ENCODE data around the gene RPL10A. TPM values are rescaled to one million over a fixed set of nuclear protein-coding genes. Genes with fewer than 3 reads are reported as not detected.

Gene RPL10A
- total RNA-seq, 1 experiment from 2014 or later: 1,082 TPM

DNA sequence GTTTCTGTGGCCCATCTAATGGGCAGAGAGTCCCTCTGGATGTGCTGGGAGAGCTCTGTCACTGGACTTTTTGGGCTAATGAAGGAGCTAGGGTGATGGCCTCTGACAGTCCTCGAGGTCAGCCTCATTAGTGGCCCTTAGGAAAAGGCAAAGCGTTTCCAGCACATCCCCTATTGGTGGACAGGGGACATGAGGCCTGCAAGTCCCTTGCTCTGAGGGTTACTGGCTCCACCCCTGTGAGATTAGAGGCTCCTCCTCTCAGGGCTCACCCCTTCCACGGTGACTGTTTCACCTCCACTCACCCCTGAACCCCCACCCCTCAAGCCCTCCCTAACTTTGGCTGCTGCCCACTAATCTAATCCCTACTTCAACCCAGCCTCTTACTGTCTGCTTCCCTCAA lies 28.9 kb upstream of the RPL10A start:
- POLR2A ChIA-PET: no interaction called here
- H3K27ac Mint-ChIP-seq (ENCODE audit: unreplicated experiment): no peak overlapping the region

DNA sequence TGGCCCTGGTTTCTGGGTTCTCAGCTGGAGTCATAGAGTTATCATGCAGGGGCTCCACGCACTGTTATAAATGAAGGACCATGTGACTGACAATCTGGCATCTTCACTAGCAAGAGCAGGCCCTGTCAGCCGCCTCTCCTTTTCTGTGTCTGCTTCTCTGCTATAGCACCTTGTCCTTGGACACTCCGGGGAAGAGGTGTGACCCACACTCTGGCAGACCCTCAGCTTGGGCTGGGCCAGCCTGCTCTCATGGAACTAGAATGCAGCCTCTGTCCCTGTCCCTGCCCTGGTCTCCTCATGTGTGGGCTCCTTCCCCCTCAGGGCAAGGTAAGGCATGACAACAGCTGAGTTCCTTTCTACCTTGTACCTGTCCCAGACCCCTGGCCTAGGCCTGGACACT lies 27.0 kb upstream of the RPL10A start:
- H3K4me3 ChIP-seq (ENCODE audit: low read depth, low read length): no peak overlapping the region
- CTCF ChIA-PET: no interaction called here
- Mint-ChIP-seq H3K4me1 (ENCODE audit: low read depth, unreplicated experiment) (no peaks in the 10 kb centered on the region), H3K27ac (ENCODE audit: unreplicated experiment) (no peak overlapping the region), H3K27me3 (ENCODE audit: insufficient read depth, unreplicated experiment) (no peaks in the 10 kb centered on the region), H3K4me3 (ENCODE audit: unreplicated experiment) (no peak overlapping the region), H3K36me3 (ENCODE audit: insufficient read depth, unreplicated experiment) (no peaks in the 10 kb centered on the region), H3K9me3 (ENCODE audit: unreplicated experiment) (no peaks in the 10 kb centered on the region)
- intact Hi-C loops (cut with micrococcal nuclease; ENCODE audit: unreplicated experiment): no loop called here
- H3K27me3 ChIP-seq (replicated peaks; ENCODE audit: control insufficient read depth, insufficient read depth, low read length): no peaks in the 10 kb centered on the region
- no peak for DNase-seq
- POLR2A ChIA-PET: no interaction called here
- H3K9me3 ChIP-seq: no peaks in the 10 kb centered on the region
- BruUV-seq (replicated peaks): no TSS peak
- TF ChIP-seq, protein P1, sequence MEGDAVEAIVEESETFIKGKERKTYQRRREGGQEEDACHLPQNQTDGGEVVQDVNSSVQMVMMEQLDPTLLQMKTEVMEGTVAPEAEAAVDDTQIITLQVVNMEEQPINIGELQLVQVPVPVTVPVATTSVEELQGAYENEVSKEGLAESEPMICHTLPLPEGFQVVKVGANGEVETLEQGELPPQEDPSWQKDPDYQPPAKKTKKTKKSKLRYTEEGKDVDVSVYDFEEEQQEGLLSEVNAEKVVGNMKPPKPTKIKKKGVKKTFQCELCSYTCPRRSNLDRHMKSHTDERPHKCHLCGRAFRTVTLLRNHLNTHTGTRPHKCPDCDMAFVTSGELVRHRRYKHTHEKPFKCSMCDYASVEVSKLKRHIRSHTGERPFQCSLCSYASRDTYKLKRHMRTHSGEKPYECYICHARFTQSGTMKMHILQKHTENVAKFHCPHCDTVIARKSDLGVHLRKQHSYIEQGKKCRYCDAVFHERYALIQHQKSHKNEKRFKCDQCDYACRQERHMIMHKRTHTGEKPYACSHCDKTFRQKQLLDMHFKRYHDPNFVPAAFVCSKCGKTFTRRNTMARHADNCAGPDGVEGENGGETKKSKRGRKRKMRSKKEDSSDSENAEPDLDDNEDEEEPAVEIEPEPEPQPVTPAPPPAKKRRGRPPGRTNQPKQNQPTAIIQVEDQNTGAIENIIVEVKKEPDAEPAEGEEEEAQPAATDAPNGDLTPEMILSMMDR (IDR thresholded peaks at IDR 0.05; ENCODE audit: insufficient read depth in 1 of 2, low read depth in 1 of 2, low read length in 1 of 2, severe bottlenecking in 1 of 2, unreplicated experiment in 1 of 2): no peak
- no peaks in the 10 kb centered on the region for H3K36me3 ChIP-seq (ENCODE audit: control insufficient read depth, insufficient read depth, low read length)
- H3K4me1 ChIP-seq: no peaks in the 10 kb centered on the region

More for the DNA sequence above, 28.9 kb upstream of the RPL10A start:
- Mint-ChIP-seq H3K4me1 (ENCODE audit: low read depth, unreplicated experiment) (no peaks in the 10 kb centered on the region), H3K27me3 (ENCODE audit: insufficient read depth, unreplicated experiment) (no peaks in the 10 kb centered on the region), H3K9me3 (ENCODE audit: unreplicated experiment) (no peaks in the 10 kb centered on the region), H3K4me3 (ENCODE audit: unreplicated experiment) (no peak overlapping the region), H3K36me3 (ENCODE audit: insufficient read depth, unreplicated experiment) (no peaks in the 10 kb centered on the region)
- intact Hi-C loops (cut with micrococcal nuclease; ENCODE audit: unreplicated experiment): no loop called here
- no peak for DNase-seq
- BruUV-seq (replicated peaks): no TSS peak
- Histone ChIP-seq H3K4me3 (ENCODE audit: low read depth, low read length) (no peak overlapping the region), H3K36me3 (ENCODE audit: control insufficient read depth, insufficient read depth, low read length) (no peaks in the 10 kb centered on the region), H3K9me3 (no peaks in the 10 kb centered on the region), H3K27me3 (replicated peaks; ENCODE audit: control insufficient read depth, insufficient read depth, low read length) (no peaks in the 10 kb centered on the region), H3K4me1 (no peaks in the 10 kb centered on the region)
- TF ChIP-seq, protein P1 (IDR thresholded peaks at IDR 0.05; ENCODE audit: insufficient read depth in 1 of 2, low read depth in 1 of 2, low read length in 1 of 2, severe bottlenecking in 1 of 2, unreplicated experiment in 1 of 2): no peak
- CTCF ChIA-PET: no interaction called here

DNA sequence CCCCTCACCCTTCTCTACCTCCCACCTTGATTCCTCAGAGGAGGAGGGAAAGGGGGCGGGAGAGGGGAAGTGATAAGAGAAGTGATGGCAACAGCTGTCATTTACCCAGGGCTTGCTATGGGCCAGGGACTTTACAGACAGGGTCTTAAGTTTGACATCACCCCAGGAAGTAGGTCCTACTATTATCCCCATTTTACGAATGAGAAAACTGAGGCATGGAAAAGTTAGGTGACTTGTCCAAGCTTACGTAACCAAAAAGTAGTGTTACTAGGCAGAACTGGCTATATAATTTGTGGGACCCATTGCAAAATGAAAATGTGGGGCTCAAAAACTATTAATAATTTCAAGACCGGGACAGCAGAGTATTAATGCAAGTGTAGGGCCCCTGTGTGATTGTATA lies 26.6 kb upstream of the RPL10A start:
- no peak for DNase-seq
- no peaks in the 10 kb centered on the region for H3K36me3 Mint-ChIP-seq (ENCODE audit: insufficient read depth, unreplicated experiment)
- Histone ChIP-seq H3K4me3 (ENCODE audit: low read depth, low read length) (no peak overlapping the region), H3K36me3 (ENCODE audit: control insufficient read depth, insufficient read depth, low read length) (no peaks in the 10 kb centered on the region), H3K4me1 (no peaks in the 10 kb centered on the region), H3K9me3 (no peaks in the 10 kb centered on the region), H3K27me3 (replicated peaks; ENCODE audit: control insufficient read depth, insufficient read depth, low read length) (no peaks in the 10 kb centered on the region)
- no peak overlapping the region for H3K4me3 Mint-ChIP-seq (ENCODE audit: unreplicated experiment)
- H3K4me1 Mint-ChIP-seq (ENCODE audit: low read depth, unreplicated experiment): no peaks in the 10 kb centered on the region
- no peak overlapping the region for H3K27ac Mint-ChIP-seq (ENCODE audit: unreplicated experiment)
- intact Hi-C loops (cut with micrococcal nuclease; ENCODE audit: unreplicated experiment): no loop called here
- no peaks in the 10 kb centered on the region for H3K9me3 Mint-ChIP-seq (ENCODE audit: unreplicated experiment)
- POLR2A ChIA-PET: no interaction called here
- no TSS peak for BruUV-seq (replicated peaks)
- CTCF ChIA-PET: no interaction called here
- H3K27me3 Mint-ChIP-seq (ENCODE audit: insufficient read depth, unreplicated experiment): no peaks in the 10 kb centered on the region
- TF ChIP-seq, protein P1 (IDR thresholded peaks at IDR 0.05; ENCODE audit: insufficient read depth in 1 of 2, low read depth in 1 of 2, low read length in 1 of 2, severe bottlenecking in 1 of 2, unreplicated experiment in 1 of 2): no peak

All from Caco-2 (cell line).